GM19035 (cell line): Measurements from ENCODE around the gene DOCK1.

ENCODE experiments used
- ATAC-seq: cut with Tn5 transposase; IDR thresholded peaks from one replicate; pipeline ENCODE4 v1.9.1; 2021; ENCODE audit not compliant: unreplicated experiment

The DOCK1 gene

GRCh38 chr10:127033216-127034033 lies 128.2 kb downstream of the DOCK1 start:
- ATAC-seq, result no peak

GRCh38 chr10:127034034-127034633 lies 128.9 kb downstream of the DOCK1 start:
- ATAC-seq, result no peak

GRCh38 chr10:127034790-127035189 lies 129.6 kb downstream of the DOCK1 start:
- no peak for ATAC-seq

- no peak for ATAC-seq
These were observed 130.6 kb downstream of the DOCK1 start for GRCh38 chr10:127035827-127036226.

- no peak for ATAC-seq
These were observed 131.8 kb downstream of the DOCK1 start for GRCh38 chr10:127036987-127037386.

GRCh38 chr10:127039435-127039834 lies 134.2 kb downstream of the DOCK1 start:
- no peak for ATAC-seq

GRCh38 chr10:127040756-127041155 lies 135.5 kb downstream of the DOCK1 start:
- ATAC-seq, result no peak

GRCh38 chr10:127041552-127041951 lies 136.3 kb downstream of the DOCK1 start:
- no peak for ATAC-seq

- no peak for ATAC-seq
These were observed 138.1 kb downstream of the DOCK1 start for GRCh38 chr10:127043301-127043700.

GRCh38 chr10:127044186-127044585 lies 139.0 kb downstream of the DOCK1 start:
- no peak for ATAC-seq

GRCh38 chr10:127046975-127047877 lies 142.0 kb downstream of the DOCK1 start:
- ATAC-seq, result no peak

- no peak for ATAC-seq
These were observed 142.6 kb downstream of the DOCK1 start for GRCh38 chr10:127047878-127048238.

GRCh38 chr10:127048630-127049029 lies 143.4 kb downstream of the DOCK1 start:
- ATAC-seq, result no peak

- no peak for ATAC-seq
These were observed 146.8 kb downstream of the DOCK1 start for GRCh38 chr10:127052001-127052400.

GRCh38 chr10:127055263-127055662 lies 150.0 kb downstream of the DOCK1 start:
- no peak for ATAC-seq

- ATAC-seq, result no peak
These were observed 154.1 kb downstream of the DOCK1 start for GRCh38 chr10:127059314-127059713.

GRCh38 chr10:127063762-127064161 lies 158.5 kb downstream of the DOCK1 start:
- no peak for ATAC-seq

- ATAC-seq, result no peak
These were observed 159.2 kb downstream of the DOCK1 start for GRCh38 chr10:127064474-127064873.

- ATAC-seq, result no peak
These were observed 162.4 kb downstream of the DOCK1 start for GRCh38 chr10:127067542-127068194.

- no peak for ATAC-seq
These were observed 163.3 kb downstream of the DOCK1 start for GRCh38 chr10:127068485-127068884.

- ATAC-seq, result no peak
These were observed 164.2 kb downstream of the DOCK1 start for GRCh38 chr10:127069436-127069835.
